Measurements from ENCODE around the gene NR6A1.

The NR6A1 gene

DNA sequence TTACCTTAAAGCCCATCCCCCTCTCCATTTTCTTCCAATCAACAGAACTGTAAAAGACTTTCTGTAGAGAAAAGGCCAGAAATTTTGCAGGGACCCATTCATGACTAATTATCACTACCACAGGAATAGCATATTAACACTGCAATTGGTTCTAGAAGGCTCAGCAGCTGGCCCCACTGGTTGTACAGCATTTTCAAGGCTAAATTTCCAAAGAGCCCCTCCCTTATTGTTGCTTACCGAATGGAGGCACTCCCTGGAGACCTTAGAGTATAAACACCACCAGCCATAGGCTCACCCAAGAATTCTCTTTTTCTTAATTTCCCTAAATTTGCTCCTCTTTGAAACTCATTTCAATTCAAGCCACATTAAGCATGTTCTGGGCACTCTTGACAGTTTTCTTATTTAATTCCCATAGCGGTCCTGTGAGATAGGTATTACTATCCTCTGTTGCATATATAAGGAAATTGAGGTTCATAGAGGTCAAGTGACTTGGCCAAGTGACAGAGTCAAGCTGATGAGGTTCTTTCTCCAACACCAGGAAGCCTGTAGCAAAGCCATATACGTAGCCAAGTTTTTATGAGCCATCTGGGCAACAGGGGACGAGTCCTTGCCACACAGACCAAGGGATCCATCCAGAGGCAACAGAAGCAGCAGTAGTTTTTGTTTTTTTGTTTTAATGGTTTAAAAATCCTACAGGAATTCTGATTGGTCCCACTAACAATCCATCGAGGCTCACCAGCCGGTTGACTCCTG, 180.0 kb downstream of the NR6A1 start:
- no peak for DNase-seq (ENCODE audit: low read depth in 2 of 3, low spot score in 2 of 3)

DNA sequence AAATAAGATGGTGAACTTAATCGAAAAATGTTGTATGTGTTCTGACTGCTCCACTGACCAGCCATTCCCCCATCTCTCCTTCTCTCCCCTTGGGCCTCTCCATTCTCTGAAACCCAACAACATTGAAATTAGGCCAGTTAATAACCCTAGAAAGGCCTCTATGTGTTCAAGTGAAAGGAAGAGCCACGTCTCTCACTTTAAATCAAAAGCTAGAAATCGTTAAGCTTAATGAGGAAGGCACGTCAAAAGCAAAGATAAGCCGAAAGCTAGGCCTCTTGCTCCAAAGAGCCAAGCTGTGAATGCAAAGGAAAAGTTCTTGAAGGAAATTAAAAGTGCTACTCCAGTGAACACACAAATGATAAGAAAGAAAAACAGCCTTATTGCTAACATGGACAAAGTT, 186.5 kb downstream of the NR6A1 start:
- no peak for DNase-seq (ENCODE audit: low read depth in 2 of 3, low spot score in 2 of 3)

DNA sequence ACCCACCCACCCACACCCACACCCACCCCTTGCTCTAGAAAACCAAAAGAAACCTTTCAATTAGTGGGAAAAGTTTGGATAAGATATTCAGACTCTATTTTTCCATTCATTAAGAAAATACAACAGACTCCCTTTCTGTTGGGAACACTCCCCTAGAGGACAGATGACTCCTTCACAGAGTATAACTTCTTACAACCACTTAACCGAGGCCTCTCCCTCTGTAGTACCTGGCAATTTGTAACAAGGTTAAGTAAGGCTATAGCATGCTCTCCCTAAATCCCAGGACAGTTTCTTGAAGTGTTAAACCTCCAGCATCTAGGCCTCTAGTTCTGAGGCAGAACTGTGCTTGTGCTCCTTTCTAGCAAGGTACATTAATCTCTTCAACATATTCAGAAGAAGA, 188.0 kb downstream of the NR6A1 start:
- DNase-seq (ENCODE audit: low read depth in 2 of 3, low spot score in 2 of 3): no peak

DNA sequence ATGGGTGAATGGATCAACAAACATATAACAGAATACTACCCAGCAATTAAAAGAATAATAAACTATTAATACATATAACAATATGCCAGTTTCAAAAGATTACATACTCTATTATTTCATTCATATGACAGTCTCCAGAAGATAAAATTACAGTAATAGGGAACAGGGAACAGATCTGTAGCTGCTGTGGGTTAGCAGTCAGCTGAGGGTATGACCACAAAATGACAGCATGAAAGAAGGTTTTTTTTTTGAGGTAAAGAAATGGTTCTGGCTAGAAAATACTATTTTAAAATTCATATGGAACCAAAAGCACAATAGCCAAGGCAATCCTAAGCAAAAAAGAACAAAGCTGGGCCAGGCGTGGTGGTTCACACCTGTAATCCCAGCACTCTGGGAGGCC, 190.9 kb downstream of the NR6A1 start:
- no peak for DNase-seq (ENCODE audit: low read depth in 2 of 3, low spot score in 2 of 3)

DNA sequence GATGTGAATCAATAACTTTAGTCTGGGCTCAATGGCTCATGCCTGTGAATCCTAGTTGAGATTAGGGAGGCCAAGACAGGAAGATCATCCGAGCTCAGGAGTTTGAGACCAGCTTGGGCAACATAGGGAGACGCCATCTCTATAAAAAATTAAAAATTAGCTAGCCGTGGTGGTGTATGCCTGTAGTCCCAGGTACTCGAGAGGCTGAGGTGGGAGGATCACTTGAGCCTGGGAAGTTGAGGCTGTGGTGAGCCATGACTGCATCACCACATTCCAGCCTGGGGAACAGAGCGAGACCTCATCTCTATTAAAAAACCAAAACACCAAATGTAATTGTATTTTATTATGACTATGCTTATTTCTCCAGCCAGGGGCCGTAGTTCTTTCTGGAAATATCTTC, 194.4 kb downstream of the NR6A1 start:
- DNase-seq (ENCODE audit: low read depth in 2 of 3, low spot score in 2 of 3): no peak

DNA sequence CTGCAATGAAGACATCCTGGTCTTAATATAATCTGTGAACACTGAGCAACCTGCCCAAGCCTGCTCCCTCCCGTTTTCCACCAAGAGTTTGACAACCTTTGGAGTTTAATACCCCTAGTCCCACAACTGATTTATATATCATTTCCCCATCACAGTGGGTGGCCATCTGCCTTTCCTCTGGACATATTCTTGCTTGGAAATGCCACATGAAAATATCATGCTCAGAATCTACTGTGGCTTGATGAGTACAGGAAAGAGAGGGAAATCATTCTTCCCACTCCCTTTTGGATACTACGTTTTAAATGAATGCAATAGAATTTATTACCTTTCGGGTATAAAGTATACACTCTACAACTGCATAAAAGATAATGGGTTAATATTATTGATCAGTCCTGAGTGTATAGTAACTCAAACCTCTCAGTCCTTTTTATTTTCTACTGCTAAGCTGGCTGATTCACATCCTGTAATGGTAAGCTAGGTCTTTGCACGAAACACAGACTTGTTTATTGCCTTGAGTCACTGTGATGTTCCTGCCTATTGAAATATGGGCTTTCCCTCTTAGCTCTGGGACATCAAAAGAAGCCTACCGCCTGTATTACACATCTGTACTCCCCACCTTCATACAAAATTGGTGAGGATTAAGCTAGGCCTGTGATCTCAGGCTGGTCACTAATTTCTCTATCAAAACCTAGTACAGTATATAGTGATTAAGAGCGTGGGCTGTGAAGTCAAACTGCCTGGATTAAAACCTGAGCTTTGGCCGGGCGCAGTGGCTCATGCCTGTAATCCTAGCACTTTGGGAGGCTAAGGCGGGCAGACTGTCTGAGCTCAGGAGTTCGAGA, 196.4 kb downstream of the NR6A1 start:
- no peak for DNase-seq (ENCODE audit: low read depth in 2 of 3, low spot score in 2 of 3)

DNA sequence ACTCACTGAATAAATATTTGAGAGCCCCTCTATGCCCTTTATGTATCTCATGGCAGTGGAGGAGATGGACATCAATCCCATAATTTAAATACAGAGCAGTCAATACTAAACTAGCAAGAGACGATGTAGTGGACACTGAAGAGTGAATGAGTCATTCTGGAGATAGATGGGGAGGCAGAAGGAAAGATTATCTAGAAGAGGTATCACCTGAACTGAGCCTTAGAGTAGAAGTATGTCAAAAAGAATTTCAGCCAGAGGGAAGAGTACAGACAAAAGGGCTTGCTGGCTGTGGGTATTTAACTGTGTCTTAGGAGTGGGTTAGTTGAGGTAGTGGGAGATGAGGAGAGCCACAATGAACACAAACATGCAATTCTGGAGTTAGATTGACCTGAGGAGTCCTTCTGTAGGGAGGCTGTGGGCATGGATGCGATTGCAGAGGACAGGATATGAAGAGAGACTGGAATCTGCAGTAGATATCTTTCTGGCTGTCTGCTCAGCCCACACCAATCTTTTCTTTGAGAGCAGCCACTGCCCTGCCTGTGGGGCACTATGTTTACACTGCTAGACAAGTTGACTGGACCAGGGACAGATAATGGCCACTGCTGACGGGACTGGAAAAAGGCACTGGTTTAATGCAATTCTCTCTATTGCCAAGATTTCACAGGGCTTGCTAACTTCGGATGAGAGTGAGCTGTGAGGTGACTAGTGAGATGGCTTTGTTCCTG, 200.0 kb downstream of the NR6A1 start:
- DNase-seq (ENCODE audit: low read depth in 2 of 3, low spot score in 2 of 3): no peak

DNA sequence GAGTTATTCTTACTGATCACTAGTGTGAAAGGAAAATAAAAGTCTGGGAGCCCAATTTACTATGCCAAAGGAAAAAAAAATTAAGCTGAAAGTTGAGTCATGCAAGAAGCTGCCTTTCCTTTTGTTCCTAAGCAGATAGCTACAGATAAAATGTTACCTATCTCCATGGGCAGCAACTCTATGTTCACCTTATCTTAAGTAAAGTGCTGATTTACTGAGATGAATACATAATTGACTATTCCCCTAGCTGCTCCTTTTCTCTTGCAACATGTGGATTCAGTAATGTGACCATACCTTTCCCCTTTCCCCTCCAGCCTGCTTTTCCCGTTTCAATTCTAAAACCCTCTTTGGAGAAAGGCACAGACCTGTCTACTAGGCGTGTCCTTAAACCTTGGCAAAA, 201.2 kb downstream of the NR6A1 start:
- no peak for DNase-seq (ENCODE audit: low read depth in 2 of 3, low spot score in 2 of 3)

DNA sequence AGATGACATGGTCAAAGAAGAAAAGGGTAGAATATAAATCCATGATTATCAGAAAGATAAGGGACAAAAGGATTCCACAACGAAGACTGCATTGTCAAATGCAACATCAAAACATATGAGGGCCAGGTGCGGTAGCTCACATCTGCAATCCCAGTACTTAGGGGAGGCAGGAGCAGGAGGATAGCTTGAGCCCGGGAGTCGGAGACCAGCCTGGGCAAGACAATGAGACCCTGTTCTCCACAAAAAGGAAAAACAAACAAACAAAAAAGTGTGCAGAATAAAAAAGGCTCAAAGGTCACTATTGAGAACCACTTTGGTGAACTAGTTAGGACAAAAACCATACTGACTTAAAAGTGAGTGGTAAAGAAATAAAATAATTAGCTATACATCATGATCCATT, 203.7 kb downstream of the NR6A1 start:
- DNase-seq (ENCODE audit: low read depth in 2 of 3, low spot score in 2 of 3): no peak

DNA sequence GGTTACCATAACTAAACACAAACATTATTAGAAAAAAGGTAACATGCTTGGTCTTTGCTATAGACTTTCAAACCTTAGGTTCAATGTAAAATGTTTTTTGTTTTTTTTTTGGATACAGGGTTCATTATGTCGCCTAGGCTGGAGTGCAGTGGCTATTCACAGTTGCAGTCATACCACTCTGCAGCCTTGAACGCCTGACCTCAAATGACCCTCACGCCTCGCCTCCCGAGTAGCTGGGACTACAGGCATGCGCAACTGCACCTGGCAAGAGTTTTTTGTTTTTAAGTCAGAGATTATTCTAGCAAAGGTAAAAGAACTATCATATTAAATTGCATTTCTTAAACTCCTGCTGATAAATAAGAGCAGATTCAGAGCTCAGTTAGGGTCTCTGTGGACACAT, 208.8 kb downstream of the NR6A1 start:
- DNase-seq (ENCODE audit: low read depth in 2 of 3, low spot score in 2 of 3): no peak

DNA sequence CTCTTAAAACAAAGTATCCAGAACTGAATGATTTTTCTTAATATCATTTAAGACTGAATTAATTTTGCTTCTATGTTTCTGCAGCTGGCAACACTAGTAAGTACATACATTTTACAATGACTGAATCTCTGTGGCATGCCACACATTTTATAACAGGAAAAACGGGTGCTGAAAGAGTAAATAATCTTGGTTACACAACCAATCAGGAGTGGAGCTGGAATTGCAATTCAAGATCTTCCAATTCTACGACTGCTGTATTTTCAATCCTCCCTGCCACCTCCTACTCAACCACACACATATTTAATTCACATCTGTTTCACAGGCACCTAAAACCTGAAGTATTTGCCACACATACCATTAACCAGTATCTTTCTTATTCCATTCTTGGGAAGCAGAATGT, 211.2 kb downstream of the NR6A1 start:
- DNase-seq (ENCODE audit: low read depth in 2 of 3, low spot score in 2 of 3): no peak

DNA sequence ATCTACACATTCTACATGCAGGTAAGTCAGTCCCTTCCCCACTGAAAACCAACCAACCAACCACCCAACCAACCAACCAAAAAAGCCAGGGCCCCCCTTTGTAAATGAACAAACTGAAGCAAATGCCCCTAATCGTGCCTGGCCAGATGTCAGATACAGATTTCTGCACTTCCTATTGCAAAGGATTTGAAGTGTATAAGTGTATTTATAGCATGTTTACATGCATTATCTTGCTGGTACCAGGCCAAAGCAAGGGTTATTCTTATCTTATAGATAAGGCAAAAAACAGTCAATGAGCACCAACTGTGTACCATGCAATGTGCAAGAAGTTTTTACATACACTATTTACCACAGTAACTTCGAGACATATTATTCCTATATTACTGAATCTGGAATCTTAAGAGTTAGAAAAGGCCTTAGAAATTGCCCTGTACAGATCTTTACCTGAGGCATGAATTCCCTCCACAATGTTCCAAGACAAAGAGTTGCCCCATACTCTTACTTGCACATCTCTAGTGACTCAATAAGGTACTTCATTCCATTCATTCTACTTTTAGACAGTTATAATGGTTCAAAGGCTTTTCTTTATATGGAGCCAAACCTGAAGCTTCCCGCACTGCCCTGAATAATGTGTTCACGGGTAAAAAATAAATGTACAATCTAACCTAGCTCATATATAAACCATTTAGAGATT, 212.2 kb downstream of the NR6A1 start:
- DNase-seq (ENCODE audit: low read depth in 2 of 3, low spot score in 2 of 3): no peak

DNA sequence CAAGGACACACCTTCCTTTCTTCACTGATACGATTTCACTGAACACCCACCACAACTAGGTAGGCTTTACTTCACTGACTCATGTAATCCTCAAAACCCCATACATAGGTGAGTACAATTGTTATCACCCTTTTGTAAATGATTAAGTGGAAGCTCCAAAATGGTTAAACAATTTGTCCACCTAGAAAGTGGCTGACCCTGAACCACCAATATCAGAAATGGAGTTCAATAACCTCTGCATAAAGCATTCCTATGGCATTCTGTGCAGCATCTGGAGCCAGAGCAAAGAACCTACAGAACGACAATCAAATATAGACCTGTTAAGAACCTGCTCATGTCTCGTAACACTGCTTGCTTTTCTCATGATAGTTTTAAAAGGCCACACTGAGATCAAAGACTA, 213.2 kb downstream of the NR6A1 start:
- no peak for DNase-seq (ENCODE audit: low read depth in 2 of 3, low spot score in 2 of 3)

DNA sequence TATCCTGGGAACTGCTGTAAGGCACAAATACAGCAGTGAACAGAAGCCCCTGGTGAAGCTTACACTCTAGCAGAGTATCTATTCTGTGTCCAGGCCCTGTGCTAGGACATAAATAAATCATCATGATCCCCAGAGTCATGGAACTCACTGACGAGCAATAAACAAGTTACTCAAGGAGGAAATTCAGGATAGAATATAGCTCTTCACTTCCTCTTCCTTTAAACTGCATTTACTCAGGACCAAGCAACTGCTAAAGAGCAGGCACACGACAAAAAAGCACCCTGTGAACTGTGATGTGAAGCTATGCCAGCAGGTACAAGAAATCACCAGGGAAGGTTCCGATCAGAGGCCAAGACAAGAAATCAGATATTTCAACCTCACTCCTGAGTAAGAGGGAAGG, 216.1 kb downstream of the NR6A1 start:
- no peak for DNase-seq (ENCODE audit: low read depth in 2 of 3, low spot score in 2 of 3)

DNA sequence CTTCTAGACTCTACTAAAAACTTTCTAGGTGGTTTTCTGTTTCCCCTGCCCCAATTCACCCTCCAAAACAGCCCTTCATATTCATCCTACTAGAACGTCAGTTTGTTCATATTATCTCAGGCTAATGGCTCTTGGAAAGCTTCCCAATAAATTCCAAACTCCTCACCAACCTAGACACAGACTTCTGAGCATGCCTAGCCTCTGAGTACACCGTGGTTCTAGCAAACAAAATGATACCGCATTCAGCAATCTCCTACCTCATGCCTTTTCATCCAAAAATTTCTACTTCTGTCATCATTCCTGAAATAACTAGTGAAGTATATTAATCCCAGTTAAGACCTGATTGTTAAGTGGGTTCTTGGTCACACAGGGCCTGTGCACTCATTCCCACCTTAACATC, 217.4 kb downstream of the NR6A1 start:
- DNase-seq (ENCODE audit: low read depth in 2 of 3, low spot score in 2 of 3): no peak

DNA sequence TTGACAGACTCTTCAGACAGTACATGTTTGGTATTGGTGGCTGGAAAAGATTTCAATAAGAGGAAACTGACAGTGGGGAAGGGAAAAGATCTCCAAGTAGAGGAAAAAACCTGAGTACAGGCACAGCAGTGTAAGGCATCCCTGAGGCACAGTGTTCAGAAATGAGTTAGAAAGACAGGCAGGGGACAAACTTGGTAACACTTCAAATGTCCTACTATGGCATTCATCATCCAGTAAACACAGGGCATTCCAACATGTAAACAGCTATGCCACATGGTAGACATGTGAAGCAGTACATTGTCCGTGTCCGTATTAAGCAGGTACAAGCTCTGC, 218.9 kb downstream of the NR6A1 start:
- DNase-seq (ENCODE audit: low read depth in 2 of 3, low spot score in 2 of 3): no peak

DNA sequence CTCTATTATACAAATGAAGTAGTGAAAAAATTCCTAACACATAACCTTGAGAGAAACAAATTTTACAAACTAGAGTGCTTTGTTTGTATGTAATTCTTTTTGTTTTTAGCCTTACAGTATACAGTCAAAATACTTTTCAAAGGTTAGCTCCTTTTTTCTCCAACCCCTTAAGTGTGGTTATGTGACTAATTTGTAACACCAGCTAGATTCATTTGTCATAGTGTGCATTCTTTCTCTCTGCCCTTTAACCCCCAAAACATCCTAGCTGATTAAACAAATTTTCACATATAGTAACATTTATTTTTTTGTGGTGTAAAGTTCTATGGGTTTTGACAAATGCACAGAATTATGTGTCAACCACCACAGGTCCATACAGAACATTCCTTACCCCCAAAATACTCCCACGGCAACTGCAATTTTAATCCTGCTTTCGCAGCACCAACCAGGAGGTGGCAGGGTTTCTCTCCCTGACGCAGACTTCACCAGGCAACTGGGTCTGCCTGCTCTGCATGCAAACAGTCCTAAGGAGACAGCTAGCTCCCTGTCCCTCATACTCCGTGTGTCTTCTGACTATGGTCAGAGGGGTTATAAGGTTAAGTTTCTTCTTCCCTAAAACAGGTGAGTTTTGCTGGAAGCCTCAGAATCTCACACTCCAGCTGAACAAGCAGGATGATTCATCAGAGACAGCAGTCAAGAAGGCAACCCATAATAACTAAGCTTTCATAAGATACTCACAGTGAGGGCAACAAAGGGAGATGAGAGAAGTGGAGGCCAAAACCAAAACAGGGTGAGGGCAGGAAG, 219.4 kb downstream of the NR6A1 start:
- DNase-seq (ENCODE audit: low read depth in 2 of 3, low spot score in 2 of 3): no peak

DNA sequence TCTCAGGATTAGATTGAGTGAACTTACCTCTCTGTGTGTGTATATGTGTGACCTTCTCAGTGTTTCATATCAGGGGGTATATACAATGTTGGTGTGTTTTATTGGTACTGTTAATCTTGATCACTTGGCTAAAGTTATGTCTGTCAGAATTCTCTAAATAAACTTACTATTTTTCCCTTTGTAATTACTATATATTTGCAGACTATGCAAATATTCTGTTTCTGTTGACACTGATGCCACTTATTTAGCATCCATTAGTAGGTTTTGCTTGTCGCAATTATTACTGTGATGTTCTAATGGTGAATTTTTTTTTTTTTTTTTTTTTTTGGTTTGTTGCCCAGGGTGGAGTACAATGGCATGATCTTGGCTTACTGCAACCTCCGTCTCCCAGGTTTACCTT, 221.0 kb downstream of the NR6A1 start:
- no peak for DNase-seq (ENCODE audit: low read depth in 2 of 3, low spot score in 2 of 3)

DNA sequence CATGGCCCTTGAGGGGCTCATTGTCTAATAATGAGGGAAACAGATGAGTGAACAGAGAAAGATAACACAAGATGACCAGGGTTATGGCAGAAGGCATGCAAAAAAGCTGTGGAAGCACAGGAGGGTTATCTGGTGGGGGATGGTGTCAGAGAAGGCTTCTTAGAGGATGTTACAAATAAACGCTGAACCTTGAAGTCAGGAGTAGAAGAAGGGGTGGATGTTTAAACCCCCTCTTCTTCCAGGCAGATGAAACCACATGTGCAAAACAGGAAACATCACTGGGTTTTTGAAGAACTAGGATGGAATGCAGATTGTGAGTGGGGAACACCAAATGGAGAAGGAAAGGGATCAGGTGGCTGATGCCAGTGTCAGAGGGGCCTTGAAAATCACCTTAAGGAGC, 222.1 kb downstream of the NR6A1 start:
- DNase-seq (ENCODE audit: low read depth in 2 of 3, low spot score in 2 of 3): no peak

DNA sequence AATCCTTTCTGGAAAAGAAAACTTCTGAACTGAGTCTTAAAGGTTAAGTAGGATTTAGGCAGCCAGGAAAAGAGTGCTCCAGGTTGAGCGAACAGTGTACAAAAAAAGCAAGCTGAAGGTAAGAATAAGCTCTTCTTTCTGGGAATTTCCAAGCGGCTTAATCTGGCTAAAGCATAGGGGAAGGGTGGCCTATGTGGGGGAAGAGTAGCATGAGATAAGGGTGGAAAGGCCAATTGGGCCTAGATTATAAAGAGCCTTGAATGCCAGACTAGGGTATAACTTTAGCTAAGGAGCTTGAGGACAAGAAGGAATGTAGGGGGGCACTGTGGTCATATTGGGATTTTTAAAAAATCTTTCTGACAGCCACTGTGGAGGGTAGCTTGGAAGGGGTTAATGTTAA, 226.6 kb downstream of the NR6A1 start:
- no peak for DNase-seq (ENCODE audit: low read depth in 2 of 3, low spot score in 2 of 3)

DNA sequence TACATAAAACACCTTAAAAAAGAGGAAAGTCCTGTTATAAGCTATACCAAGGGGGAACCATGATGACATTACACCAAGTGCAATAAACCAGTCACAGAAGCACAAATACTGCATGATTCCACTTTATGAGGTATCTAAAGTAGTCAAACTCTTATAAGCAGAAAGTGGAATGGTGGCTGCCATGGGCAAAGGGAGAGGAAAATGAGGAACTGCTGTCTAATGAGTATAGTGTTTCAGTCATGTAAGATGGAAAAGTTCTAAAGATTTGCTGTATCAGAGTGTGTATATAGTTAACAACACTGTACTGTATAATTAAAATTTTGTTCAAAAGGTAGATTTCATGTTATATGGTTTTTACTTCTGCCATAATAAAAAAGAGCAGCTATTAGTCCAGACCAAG, 229.3 kb downstream of the NR6A1 start:
- DNase-seq (ENCODE audit: low read depth in 2 of 3, low spot score in 2 of 3): no peak

All from activated CD8-positive, alpha-beta memory T cell treated with anti-CD3 and anti-CD28 coated beads for 48 hours (primary cell).